Activated T-helper 1 cell treated with Interleukin-2 at 50 U/mL for 16 hours (primary cell): ENCODE results near the gene STAP1.
A peak's percentile ranks its signal among the peaks of the same experiment; 100 is the strongest.
"Not testable (repeated sequence)": the region's sequence is repeated elsewhere in the genome, so short reads cannot be mapped to it uniquely, and the experiment has no call there.

ENCODE experiments used
- DNase-seq: peaks from one replicate; pipeline ENCODE4 v3.0.0-alpha.2; 2020; ENCODE audit warnings: low read depth

The STAP1 gene

DNA sequence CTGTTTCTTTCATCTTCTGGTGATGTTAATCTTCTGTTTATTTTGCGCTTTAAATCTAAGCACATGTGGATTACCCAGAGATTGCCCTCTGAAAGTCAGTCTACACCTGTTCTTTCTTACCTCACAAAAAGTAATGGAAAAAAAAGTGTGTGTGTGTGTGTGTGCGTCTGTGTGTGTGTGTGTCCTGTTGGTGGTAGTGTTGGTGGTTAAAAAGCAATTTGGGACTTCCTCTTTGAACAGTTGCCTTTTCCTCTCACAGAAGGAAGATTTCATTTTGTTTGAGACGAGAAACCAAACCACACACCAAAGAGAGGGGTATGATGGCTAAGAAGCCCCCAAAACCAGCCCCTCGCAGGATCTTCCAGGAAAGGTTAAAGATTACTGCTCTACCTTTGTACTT lies at the start of gene STAP1:
Gene STAP1 (plus strand): TSS at position 235 of the 400 bp plus-strand sequence. CDS start 83 bp downstream, at position 318.
- DNase-seq: no peak

DNA sequence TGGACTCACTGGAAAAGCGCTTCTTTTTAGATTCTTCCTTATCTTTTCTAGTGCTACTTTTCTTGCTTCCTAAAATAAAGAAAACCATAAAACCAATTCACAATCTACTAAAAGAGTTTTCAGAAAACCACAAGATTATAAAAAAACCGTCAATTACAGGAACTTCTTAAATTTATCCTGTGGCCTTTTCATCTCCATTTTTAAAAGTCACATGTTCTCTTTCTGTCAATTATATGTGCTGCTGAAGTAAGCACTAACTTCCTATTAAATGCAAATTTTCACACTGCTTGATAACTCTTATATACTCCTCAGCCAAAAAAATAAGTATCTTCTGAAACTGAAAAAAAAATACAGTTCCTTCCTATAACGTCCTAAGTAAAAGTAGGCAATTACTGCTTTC lies 46.0 kb upstream of the STAP1 start:
- DNase-seq: no peak

DNA sequence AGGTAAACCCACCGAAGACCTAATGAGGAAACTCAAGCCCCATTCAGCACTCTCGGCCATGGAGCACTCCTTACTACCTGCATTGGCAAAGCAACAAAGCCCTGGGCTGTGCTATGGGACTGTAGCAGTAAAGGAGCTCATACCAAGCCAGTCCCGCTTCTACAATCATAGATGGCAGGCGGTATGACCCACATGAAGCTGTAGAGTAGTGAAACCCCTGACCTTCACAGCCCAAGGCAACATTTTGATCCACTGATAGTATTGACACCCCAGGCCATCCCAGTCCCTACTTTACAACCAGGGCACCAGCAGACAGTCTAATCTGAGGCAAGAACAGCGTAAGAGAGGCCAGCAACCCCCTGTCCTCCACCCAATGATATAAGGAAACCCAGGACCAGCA lies 38.4 kb upstream of the STAP1 start:
- DNase-seq: no peak

- DNase-seq: no peak
Observed at GRCh38 chr4:67521506-67521905, 37.0 kb upstream of the STAP1 start.

GRCh38 chr4:67522230-67522629 lies 36.3 kb upstream of the STAP1 start:
- DNase-seq: no peak

DNA sequence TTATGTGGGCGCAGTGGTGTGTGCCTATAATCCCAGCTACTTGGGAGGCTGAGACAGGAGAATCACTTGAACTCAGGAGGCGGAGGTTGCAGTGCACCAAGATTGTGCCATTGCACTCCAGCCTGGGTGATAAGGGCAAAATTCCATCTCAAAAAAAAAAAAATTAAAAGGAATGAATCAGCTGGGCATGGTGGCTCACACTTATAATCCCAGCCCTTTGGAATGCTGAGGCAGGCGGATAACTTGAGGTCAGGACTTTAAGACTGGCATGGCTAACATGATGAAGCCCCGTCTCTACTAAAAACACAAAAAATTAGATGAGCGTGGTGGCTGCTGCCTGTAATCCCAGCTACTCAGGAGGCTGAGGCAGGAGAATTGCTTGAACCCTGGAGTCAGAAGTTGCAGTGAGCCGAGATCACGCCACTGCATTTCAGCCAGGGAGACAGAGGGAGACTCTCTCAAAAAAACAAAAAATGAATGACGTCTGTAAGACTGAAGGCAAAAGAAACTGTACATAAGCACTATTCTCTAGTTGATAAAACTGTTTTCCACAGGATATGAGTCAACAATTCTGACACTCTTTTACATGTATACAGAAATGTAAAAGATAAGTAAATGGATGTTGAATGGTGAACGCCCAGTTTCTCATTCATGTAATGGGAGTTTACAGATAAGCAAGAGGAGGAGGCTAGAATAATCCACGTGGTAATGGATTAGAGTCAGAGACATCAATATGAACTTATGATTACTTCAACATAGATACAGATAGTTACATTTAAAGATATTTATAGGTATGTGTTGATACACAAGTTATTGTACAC lies 35.5 kb upstream of the STAP1 start:
- no peak for DNase-seq

- not testable (repeated sequence) for DNase-seq
Observed at GRCh38 chr4:67524140-67524539, 34.4 kb upstream of the STAP1 start.

- DNase-seq: no peak
Observed at GRCh38 chr4:67531379-67531962, 27.1 kb upstream of the STAP1 start.

- not testable (repeated sequence) for DNase-seq
Observed at GRCh38 chr4:67532397-67532796, 26.1 kb upstream of the STAP1 start.

GRCh38 chr4:67533112-67533511 lies 25.4 kb upstream of the STAP1 start:
- no peak for DNase-seq

DNA sequence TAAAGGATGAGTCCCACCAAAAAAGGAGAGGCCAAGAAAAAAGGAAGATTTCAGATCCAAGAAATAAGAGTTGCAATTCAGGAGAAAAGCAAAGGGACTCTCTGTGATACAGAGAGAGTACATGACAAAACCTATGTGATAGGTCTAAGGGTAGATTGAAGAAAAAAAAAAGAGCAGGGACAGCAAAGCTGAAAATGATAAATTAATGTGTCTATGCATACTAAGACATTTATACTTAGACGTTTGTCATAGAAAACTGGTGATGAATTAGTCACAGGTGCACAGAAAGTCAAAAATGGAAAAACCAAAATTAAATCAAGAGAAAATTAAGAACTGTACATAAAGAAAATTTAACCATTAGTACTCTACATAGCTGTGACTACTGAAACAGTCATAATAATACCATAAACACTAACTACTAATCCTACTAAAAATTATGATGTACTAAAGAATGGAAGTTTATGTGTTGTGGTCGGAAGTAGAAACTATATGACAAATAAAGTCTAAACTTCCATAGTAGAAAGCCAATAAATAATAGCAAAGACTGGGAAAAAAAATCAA lies 23.2 kb upstream of the STAP1 start:
- no peak for DNase-seq

DNA sequence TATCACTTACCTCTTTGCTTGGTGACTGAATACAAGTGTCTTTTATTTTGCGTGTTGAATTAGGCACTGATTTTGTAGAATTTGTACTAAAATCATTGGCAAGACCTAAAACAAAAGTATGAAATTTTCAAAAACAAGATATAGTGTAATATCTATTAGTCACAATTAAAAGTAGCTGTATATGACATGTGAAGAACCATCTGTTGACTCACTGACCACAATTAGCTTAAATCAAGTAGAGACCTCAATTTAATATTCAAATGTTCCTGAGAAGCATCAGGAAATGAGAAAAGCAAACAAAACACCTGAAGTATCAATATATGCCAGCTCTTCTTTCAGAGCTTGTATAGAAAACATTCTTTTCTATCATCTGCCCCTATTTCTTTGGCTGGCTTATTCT lies 18.7 kb upstream of the STAP1 start:
- DNase-seq: no peak

DNA sequence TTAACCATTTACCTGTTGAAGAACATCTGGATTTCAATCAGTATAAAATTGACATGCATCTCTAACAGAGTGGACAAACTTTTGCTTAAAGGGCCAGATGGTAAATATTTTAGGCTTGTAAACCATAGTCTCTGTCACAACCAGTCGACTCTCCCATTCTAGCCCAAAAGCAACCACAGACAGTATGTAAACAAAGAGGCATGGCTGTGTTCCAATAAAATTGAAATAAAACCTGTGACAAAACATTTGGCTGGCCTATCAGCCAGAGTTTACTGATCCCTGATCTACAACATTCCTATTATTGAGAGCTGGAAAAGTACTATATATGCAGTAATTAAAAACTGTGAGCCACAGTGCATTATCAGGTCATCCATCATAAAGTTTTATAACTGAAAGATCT lies 16.5 kb upstream of the STAP1 start:
- no peak for DNase-seq

- peak; percentile 82 for DNase-seq
Observed at GRCh38 chr4:67545199-67546003, 13.1 kb upstream of the STAP1 start, which contains the start of gene CENPC. Gene CENPC (minus strand): TSS chr4:67545503. CDS start chr4:67545355, 148 bp downstream.

- no peak for DNase-seq
Observed at GRCh38 chr4:67546004-67546356, 12.5 kb upstream of the STAP1 start.

DNA sequence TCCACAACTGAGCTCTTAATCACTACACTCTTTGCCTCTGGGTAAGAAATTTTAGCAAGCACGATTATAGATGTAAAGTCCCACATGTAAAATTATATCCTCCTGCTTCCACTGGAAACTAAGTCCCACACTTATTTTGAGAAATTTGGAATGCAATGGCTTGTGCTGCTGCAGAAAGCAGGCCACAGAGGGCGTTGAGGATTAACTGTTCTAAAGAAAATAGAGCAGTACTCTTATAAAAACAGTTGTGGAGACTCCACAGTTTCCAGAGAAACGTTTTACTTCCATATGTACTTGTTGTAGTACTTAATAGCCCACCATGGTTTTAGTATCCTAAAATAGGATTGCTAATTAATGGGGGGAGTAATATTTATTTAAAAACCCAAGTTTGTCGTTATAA lies 11.6 kb upstream of the STAP1 start:
- no peak for DNase-seq

GRCh38 chr4:67549123-67549522 lies 9.4 kb upstream of the STAP1 start:
- no peak for DNase-seq

GRCh38 chr4:67550451-67550850 lies 8.1 kb upstream of the STAP1 start:
- no peak for DNase-seq

DNA sequence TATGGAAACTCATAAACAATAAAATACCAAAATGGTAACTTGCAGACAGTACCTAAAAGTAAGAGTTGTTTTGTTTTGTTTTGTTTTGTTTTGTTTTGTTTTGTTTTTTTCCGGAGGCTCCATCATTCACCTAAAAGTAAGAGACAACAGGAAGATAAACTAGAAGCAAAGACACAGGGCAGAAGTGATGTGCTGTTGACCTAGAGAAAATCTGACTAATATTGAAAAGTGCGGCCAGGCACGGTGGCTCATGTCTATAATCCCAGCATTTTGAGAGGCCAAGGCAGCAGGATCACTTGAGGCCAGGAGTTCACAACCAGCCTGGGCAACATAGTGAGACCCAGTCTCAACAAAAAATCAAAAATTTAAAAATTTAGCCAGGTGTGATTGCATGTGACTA lies 7.7 kb upstream of the STAP1 start:
- no peak for DNase-seq

DNA sequence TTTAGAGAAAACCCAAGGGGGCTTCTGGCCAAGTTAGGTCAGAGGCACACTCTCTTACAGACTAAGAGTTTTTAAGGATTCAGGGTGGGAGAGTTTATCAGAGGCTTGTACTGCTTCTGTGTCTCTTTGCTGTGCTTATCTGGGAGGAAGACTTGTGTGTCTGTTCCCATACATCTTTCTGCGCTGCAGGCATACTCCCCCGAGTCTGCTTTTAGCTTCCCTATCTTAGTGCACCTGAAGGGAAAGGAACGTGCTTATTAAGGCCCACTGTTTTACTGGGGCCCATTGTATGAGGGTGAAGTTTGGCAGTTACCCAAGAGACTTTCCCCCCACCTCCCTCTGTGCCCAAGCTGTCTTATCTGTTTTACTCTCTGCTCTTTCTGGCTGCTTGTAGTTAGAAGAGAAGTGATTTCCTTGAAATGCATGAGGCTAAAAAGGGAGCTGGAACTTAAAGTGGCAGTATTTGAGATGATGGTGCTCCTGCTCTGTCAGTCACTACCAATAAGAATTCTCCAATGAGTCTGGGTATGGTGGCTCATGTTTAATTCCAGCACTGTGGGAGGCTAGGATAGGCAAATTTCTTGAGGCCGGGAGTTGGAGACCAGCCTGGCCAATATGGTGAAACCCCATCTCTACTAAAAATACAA lies 6.3 kb upstream of the STAP1 start:
- DNase-seq: not testable (repeated sequence)

GRCh38 chr4:67554096-67554495 lies 4.4 kb upstream of the STAP1 start:
- no peak for DNase-seq

DNA sequence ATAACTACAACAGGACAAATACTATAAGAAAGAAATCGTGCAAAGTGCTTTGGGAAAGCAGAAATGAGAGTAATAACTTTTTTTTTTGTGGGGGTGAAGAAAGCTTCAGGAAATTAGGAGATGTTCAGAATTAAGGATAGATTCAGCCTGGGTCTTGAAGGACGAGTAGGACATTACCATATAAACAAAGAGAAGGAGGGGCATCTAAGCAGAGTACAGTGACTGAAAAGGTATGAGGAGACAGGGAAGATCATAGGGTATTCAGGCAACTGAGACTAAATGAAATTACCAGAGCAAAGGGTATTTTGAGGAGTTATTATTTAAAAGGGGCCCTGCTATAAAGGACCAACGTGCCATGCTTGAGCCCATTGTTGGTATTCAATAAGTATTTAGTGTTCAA lies 3.1 kb upstream of the STAP1 start:
- no peak for DNase-seq
